Measurements from ENCODE around the gene HOXA13.

DNA sequence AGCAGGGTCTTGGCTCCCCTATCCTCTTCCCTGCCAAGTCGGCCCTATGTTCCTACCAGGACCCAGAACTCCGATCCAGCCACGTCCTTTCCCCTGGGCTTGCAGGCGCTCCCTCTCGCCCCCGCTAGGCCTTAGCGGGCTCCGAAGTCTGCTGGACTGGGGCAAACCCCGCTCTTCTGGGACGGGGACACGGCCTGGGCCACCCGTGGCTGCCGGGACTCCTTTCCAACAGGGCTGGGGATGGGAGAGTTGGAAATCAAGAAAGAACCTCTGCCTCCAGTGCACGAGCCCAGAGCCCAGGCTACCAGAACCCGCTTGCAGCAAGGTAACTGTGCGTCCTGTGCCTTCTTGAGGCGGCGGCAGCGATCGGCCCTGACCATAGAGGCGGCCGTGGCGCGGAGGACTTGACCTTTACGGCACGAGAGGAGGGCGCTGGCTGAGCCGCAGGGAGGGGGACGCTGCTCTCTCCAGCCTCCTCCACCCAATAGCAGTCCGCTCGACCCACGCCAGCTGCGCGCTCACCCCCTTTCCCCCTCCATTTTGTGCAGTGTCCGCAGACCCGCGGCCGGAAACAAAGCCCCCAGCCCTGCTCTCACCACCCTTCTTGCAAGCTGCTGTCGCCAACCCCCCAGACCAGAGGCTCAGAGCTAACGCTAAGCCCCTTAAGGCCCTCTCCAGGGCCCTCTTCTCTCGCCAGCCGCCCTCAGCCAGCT, 7.9 kb downstream of the HOXA13 start:
- TF ChIP-seq, protein P1, sequence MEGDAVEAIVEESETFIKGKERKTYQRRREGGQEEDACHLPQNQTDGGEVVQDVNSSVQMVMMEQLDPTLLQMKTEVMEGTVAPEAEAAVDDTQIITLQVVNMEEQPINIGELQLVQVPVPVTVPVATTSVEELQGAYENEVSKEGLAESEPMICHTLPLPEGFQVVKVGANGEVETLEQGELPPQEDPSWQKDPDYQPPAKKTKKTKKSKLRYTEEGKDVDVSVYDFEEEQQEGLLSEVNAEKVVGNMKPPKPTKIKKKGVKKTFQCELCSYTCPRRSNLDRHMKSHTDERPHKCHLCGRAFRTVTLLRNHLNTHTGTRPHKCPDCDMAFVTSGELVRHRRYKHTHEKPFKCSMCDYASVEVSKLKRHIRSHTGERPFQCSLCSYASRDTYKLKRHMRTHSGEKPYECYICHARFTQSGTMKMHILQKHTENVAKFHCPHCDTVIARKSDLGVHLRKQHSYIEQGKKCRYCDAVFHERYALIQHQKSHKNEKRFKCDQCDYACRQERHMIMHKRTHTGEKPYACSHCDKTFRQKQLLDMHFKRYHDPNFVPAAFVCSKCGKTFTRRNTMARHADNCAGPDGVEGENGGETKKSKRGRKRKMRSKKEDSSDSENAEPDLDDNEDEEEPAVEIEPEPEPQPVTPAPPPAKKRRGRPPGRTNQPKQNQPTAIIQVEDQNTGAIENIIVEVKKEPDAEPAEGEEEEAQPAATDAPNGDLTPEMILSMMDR (IDR thresholded peaks at IDR 0.05; ENCODE audit: poor library complexity), result no peak
- TF ChIP-seq EZH2 (IDR thresholded peaks at IDR 0.05; ENCODE audit: borderline replicate concordance) (peak; percentile 75), EZH2phosphoT487 (IDR thresholded peaks at IDR 0.05; ENCODE audit: low read depth, severe bottlenecking, unreplicated experiment) (no peak)

Measured in hepatocyte (in vitro differentiated cells).